Measurements from ENCODE around the gene LSG1. TPM values are rescaled to one million over a fixed set of nuclear protein-coding genes. Genes with fewer than 3 reads are reported as not detected.

The LSG1 gene
- total RNA-seq, 1 experiment from 2014 or later: 39.7 TPM

DNA sequence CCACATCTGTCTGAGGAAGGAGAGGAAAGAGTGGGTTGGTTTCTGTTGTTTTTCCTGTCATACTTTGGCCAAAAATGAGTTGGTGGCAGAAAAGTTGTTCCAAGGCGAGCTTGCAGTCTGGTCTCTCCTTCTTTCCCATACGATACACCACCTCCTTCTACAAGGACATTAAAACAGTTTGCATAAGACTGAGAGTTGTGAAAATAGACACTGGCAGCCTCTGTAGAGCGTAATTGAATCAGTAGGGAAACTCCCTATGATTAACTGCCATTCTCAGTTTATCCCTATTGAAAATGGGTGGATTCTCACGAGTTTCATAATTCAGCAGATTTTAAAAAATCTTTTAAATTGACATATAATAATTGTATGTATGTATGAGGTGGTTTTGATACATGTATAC is 3.7 kb upstream of the LSG1 start:
- H3K4me1 ChIP-seq (ENCODE audit: control insufficient read depth in 1 of 2, insufficient read depth in 2 of 2, low read length in 2 of 2): peaks cover 5 to 13% of the 10 kb centered on the region in 2 experiments; a peak in 3 of 4 replicates
- no peaks in the 10 kb centered on the region for H3K9me3 ChIP-seq (ENCODE audit: control insufficient read depth in 1 of 2, insufficient read depth in 1 of 2, low read depth in 1 of 2, low read length in 2 of 2)
- no TSS peak for BruUV-seq (replicated peaks)
- peaks cover 6% of the 10 kb centered on the region; the same call in 1 of the 2 replicates for H4K20me1 ChIP-seq (ENCODE audit: insufficient read depth)
- H3K79me2 ChIP-seq (ENCODE audit: insufficient read depth, low read length): peaks cover 14% of the 10 kb centered on the region
- ChIA-PET RAD21 (ENCODE audit: low non-redundant PET in 1 of 2, low total read pairs in 2 of 2, uncharacterized antibody in 2 of 2, unreplicated experiment in 2 of 2) (no interaction called here), POLR2A (no interaction called here), CTCF (no interaction called here)
- no peaks in the 10 kb centered on the region for H3K36me3 ChIP-seq (ENCODE audit: control insufficient read depth in 1 of 2, insufficient read depth in 2 of 2, low read length in 2 of 2)
- ATAC-seq: no peak
- no peak for TF ChIP-seq SRF (IDR thresholded peaks at IDR 0.05; ENCODE audit: low read depth)
- TF ChIP-seq POLR2AphosphoS5 (IDR thresholded peaks at IDR 0.05; ENCODE audit: low read depth, low read length): no peak
- TF ChIP-seq, protein P1, sequence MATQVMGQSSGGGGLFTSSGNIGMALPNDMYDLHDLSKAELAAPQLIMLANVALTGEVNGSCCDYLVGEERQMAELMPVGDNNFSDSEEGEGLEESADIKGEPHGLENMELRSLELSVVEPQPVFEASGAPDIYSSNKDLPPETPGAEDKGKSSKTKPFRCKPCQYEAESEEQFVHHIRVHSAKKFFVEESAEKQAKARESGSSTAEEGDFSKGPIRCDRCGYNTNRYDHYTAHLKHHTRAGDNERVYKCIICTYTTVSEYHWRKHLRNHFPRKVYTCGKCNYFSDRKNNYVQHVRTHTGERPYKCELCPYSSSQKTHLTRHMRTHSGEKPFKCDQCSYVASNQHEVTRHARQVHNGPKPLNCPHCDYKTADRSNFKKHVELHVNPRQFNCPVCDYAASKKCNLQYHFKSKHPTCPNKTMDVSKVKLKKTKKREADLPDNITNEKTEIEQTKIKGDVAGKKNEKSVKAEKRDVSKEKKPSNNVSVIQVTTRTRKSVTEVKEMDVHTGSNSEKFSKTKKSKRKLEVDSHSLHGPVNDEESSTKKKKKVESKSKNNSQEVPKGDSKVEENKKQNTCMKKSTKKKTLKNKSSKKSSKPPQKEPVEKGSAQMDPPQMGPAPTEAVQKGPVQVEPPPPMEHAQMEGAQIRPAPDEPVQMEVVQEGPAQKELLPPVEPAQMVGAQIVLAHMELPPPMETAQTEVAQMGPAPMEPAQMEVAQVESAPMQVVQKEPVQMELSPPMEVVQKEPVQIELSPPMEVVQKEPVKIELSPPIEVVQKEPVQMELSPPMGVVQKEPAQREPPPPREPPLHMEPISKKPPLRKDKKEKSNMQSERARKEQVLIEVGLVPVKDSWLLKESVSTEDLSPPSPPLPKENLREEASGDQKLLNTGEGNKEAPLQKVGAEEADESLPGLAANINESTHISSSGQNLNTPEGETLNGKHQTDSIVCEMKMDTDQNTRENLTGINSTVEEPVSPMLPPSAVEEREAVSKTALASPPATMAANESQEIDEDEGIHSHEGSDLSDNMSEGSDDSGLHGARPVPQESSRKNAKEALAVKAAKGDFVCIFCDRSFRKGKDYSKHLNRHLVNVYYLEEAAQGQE (IDR thresholded peaks at IDR 0.05; ENCODE audit: low read depth): no peak
- TF ChIP-seq EGR1 (IDR thresholded peaks at IDR 0.05; ENCODE audit: low read depth): no peak
- TF ChIP-seq EZH2phosphoT487 (IDR thresholded peaks at IDR 0.05; ENCODE audit: borderline replicate concordance): no peak
- TF ChIP-seq CBX3 (IDR thresholded peaks at IDR 0.05; ENCODE audit: low read depth): no peak
- no peak for TF ChIP-seq ELF1 (IDR thresholded peaks at IDR 0.05; ENCODE audit: borderline replicate concordance, low read depth)
- no peak for TF ChIP-seq ZFX (IDR thresholded peaks at IDR 0.05)
- TF ChIP-seq YY1 (IDR thresholded peaks at IDR 0.05; ENCODE audit: extremely low read depth, insufficient replicate concordance, low read depth, low read length): no peak
- TF ChIP-seq FOSL1 (IDR thresholded peaks at IDR 0.05; ENCODE audit: low read depth): no peak
- TF ChIP-seq SP1 (IDR thresholded peaks at IDR 0.05; ENCODE audit: low read depth): no peak
- TF ChIP-seq, protein P2, sequence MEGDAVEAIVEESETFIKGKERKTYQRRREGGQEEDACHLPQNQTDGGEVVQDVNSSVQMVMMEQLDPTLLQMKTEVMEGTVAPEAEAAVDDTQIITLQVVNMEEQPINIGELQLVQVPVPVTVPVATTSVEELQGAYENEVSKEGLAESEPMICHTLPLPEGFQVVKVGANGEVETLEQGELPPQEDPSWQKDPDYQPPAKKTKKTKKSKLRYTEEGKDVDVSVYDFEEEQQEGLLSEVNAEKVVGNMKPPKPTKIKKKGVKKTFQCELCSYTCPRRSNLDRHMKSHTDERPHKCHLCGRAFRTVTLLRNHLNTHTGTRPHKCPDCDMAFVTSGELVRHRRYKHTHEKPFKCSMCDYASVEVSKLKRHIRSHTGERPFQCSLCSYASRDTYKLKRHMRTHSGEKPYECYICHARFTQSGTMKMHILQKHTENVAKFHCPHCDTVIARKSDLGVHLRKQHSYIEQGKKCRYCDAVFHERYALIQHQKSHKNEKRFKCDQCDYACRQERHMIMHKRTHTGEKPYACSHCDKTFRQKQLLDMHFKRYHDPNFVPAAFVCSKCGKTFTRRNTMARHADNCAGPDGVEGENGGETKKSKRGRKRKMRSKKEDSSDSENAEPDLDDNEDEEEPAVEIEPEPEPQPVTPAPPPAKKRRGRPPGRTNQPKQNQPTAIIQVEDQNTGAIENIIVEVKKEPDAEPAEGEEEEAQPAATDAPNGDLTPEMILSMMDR (IDR thresholded peaks at IDR 0.05 in 2 of 3, conservative IDR thresholded peaks at IDR 0.05 in 1 of 3; ENCODE audit: borderline replicate concordance in 1 of 3, insufficient read depth in 1 of 3, low read depth in 2 of 3, low read length in 2 of 3): no peak
- TF ChIP-seq RAD21 (IDR thresholded peaks at IDR 0.05; ENCODE audit: low read depth): no peak
- TF ChIP-seq TCF7L2 (IDR thresholded peaks at IDR 0.05; ENCODE audit: borderline replicate concordance, extremely low read depth, insufficient read depth, insufficient read length): no peak
- TF ChIP-seq CEBPB (IDR thresholded peaks at IDR 0.05; ENCODE audit: low read depth): no peak
- TF ChIP-seq, protein P3, sequence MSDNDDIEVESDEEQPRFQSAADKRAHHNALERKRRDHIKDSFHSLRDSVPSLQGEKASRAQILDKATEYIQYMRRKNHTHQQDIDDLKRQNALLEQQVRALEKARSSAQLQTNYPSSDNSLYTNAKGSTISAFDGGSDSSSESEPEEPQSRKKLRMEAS (IDR thresholded peaks at IDR 0.05): no peak
- TF ChIP-seq ZNF274 (IDR thresholded peaks at IDR 0.05; ENCODE audit: low read depth, low read length): no peak
- H3K9ac ChIP-seq (ENCODE audit: low read length): no peak overlapping the region
- no peak overlapping the region for H3K4me2 ChIP-seq (ENCODE audit: low read length)
- no peaks in the 10 kb centered on the region for H3K9me2 ChIP-seq (ENCODE audit: insufficient read depth)
- H3K27ac ChIP-seq (ENCODE audit: low read depth, low read length): no peak overlapping the region
- intact Hi-C loops (cut with micrococcal nuclease): no loop called here
- H3K27me3 ChIP-seq (ENCODE audit: insufficient read depth, low read length): no peaks in the 10 kb centered on the region; the same call in 1 of the 2 replicates
- no peak overlapping the region for H3K4me3 ChIP-seq (replicated peaks in 1 of 2; ENCODE audit: low read depth in 1 of 2, low read length in 2 of 2)
- H2AFZ ChIP-seq (ENCODE audit: low read depth, low read length, poor library complexity, severe bottlenecking): no peak overlapping the region
- DNase-seq (ENCODE audit: low read depth, low spot score): no peak

Data from HCT116 (cell line).